Measurements from ENCODE around the gene SPRING1.

SPRING1 gene

GRCh38 chr12:116739381-116739887 lies 1.6 kb upstream of the SPRING1 start:
- no peak overlapping the region for H3K4me3 ChIP-seq

GRCh38 chr12:116736962-116737773 lies 701 bp downstream of the SPRING1 start:
- H3K27ac ChIP-seq, result peak overlapping the region; percentile 60 to 89
- DNase-seq (ENCODE audit: low spot score), result no peak
- H3K4me3 ChIP-seq, result peak overlapping the region; percentile 97
- no peak for TF ChIP-seq CTCF (IDR thresholded peaks at IDR 0.05)

More at GRCh38 chr12:116739381-116739887, 1.6 kb upstream of the SPRING1 start:
- no peak for TF ChIP-seq CTCF (IDR thresholded peaks at IDR 0.05)
- H3K27ac ChIP-seq, result no peak overlapping the region
- DNase-seq (ENCODE audit: low spot score), result no peak

GRCh38 chr12:116735951-116736599 lies 1.8 kb downstream of the SPRING1 start:
- Histone ChIP-seq H3K27ac (no peak overlapping the region), H3K4me3 (peak overlapping the region; percentile 97)
- no peak for DNase-seq (ENCODE audit: low spot score)
- TF ChIP-seq CTCF (IDR thresholded peaks at IDR 0.05), result no peak

GRCh38 chr12:116735084-116735483 lies 2.8 kb downstream of the SPRING1 start:
- DNase-seq (ENCODE audit: low spot score), result no peak
- Histone ChIP-seq H3K4me3 (no peak overlapping the region), H3K27ac (no peak overlapping the region)
- no peak for TF ChIP-seq CTCF (IDR thresholded peaks at IDR 0.05)

- no peak for TF ChIP-seq CTCF (IDR thresholded peaks at IDR 0.05)
- Histone ChIP-seq H3K27ac (no peak overlapping the region), H3K4me3 (no peak overlapping the region)
- no peak for DNase-seq (ENCODE audit: low spot score)
Measured at GRCh38 chr12:116734156-116734768, 3.6 kb downstream of the SPRING1 start.

- no peak overlapping the region for H3K4me3 ChIP-seq
- no peak for TF ChIP-seq CTCF (IDR thresholded peaks at IDR 0.05)
- DNase-seq (ENCODE audit: low spot score), result no peak
- no peak overlapping the region for H3K27ac ChIP-seq
Measured at GRCh38 chr12:116731801-116732200, 6.1 kb downstream of the SPRING1 start.
